H1 (cell line): Measurements from ENCODE around the gene RPL19. TPM values are rescaled to one million over a fixed set of nuclear protein-coding genes. Genes with fewer than 3 reads are reported as not detected.

Experiments
- TCF12 ChIP-seq: IDR thresholded peaks from 2 replicates; pipeline ENCODE4 v1.6.1; 2011; ENCODE audit warnings: low read depth, mild to moderate bottlenecking, low read length
- polyA plus RNA-seq, 7 experiments: library from polyadenylated mRNA; depleted of rRNA in 3 of 7; stranded (reverse) in 5 of 7; unstranded in 2 of 7; fragments of >200 nt in 5 of 7; fragments of 200-250 nt in 2 of 7; gene quantifications; 1 replicate in 5 of 7; 2 replicates in 1 of 7; 4 replicates in 1 of 7; pipeline versions ENCODE4 v1.2.1 to v1.2.3, GENCODE V29; 2011 to 2013; ENCODE audit warnings: missing spikeins in 2 of 7, mixed read lengths in 2 of 7
- total RNA-seq: library from RNA; stranded (reverse); fragmentation: NEBNext Ultra II Directional; extraction: Animal tissue kit (Norgen Biotek cat#: 25700); gene quantifications from 2 replicates; pipeline ENCODE4 v1.2.1, GENCODE V29; 2021

RPL19 gene
- total and polyA plus RNA-seq, 2 of the 8 experiments (the other 6 are each of a cell fraction or from before 2014, with no cell fraction given): 2,108 to 2,182 TPM

GRCh38 chr17:39199820-39200069 lies 338 bp upstream of the RPL19 start (continued):
- TF ChIP-seq TCF12: no peak
